Cardiac fibroblast (primary cell): ENCODE measurements around the gene ELFN1.

Experiments
- DNase-seq, 2 donors: peaks; one replicate each; pipeline versions ENCODE4 v3.0.0 to v3.0.0-alpha.2; 2010; ENCODE audit warnings: low read depth in 2 of 2
- H3K4me3 ChIP-seq, 2 donors: replicated peaks in 1 of 2; 1 replicate in 1 of 2; 2 replicates in 1 of 2; pipeline ENCODE4 v1.5.1; 2011; ENCODE audit warnings: low read depth in 2 of 2, low read length in 2 of 2, mild to moderate bottlenecking in 2 of 2, moderate library complexity in 1 of 2
- CTCF ChIP-seq: IDR thresholded peaks from one replicate; pipeline ENCODE4 v1.5.1; 2011; ENCODE audit warnings: low read depth, mild to moderate bottlenecking, low read length, inconsistent platforms

The ELFN1 gene

GRCh38 chr7:1770331-1770730, 100.3 kb downstream of the ELFN1 start:
- no peak overlapping the region for H3K4me3 ChIP-seq
- DNase-seq = no peak
- TF ChIP-seq CTCF = no peak

GRCh38 chr7:1775389-1775788, 105.3 kb downstream of the ELFN1 start:
- no peak for TF ChIP-seq CTCF
- no peak overlapping the region for H3K4me3 ChIP-seq
- DNase-seq = no peak

DNA sequence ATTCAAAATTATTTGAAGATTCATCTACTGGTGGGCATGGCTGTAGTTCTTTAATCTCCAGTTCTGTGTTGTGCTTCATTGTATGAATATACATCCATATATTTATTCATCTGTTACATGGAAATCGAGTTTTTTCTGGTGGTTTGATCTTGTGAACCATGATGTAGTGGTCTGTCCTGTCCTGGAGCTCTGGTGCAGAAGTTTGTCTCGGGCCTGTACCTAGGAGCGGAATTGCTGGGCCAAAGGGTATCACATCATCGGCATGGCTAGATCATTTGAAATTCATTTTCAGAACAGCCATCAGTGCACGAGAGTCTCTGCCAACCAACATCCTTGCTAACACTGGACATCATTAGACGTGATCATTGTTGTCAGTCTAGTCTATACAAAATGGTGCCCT, 107.0 kb downstream of the ELFN1 start:
- DNase-seq = no peak
- no peak for TF ChIP-seq CTCF
- no peak overlapping the region for H3K4me3 ChIP-seq

GRCh38 chr7:1779445-1779844, 109.4 kb downstream of the ELFN1 start:
- TF ChIP-seq CTCF = no peak
- no peak overlapping the region for H3K4me3 ChIP-seq
- DNase-seq = no peak

GRCh38 chr7:1781369-1781768, 111.3 kb downstream of the ELFN1 start:
- no peak for TF ChIP-seq CTCF
- no peak for DNase-seq
- no peak overlapping the region for H3K4me3 ChIP-seq

- DNase-seq = no peak
- H3K4me3 ChIP-seq = no peak overlapping the region
- no peak for TF ChIP-seq CTCF
These were observed 115.8 kb downstream of the ELFN1 start for GRCh38 chr7:1785839-1786238.

GRCh38 chr7:1787241-1787640, 117.2 kb downstream of the ELFN1 start:
- no peak for TF ChIP-seq CTCF
- DNase-seq = no peak
- H3K4me3 ChIP-seq = no peak overlapping the region
